Body of pancreas (tissue), 4 donors: Measurements from ENCODE around the gene RPS14. TPM values are rescaled to one million over a fixed set of nuclear protein-coding genes. Genes with fewer than 3 reads are reported as not detected.

Experiments
- ATAC-seq: fragments of 150-250 bp; one replicate; pipeline ENCODE4 v1.9.1; 2016
- DNase-seq, 4 donors: peaks; one replicate each; pipeline ENCODE4 v3.0.0-alpha.2; 2019
- H3K27ac ChIP-seq, 4 donors: fragments of 200-600 bp; sonication (generic); 1 replicate in 3 of 4; 2 replicates in 1 of 4; pipeline versions ENCODE4 v1.5.1 to v1.6.1; 2016 to 2019; ENCODE audit warnings: mild to moderate bottlenecking in 1 of 4, mixed read lengths in 1 of 4, moderate library complexity in 1 of 4
- H3K27me3 ChIP-seq, 2 donors: fragments of 200-600 bp; sonication (generic); one replicate each; pipeline ENCODE4 v1.6.0; 2016; ENCODE audit warnings: mild to moderate bottlenecking in 1 of 2
- H3K36me3 ChIP-seq, 2 donors: fragments of 200-600 bp; sonication (generic); replicated peaks in 1 of 2; 2 replicates each; pipeline ENCODE4 v1.5.1; 2016; ENCODE audit warnings: low read depth in 2 of 2; ENCODE audit not compliant: insufficient read depth in 1 of 2
- H3K4me1 ChIP-seq: fragments of 200-600 bp; sonication (generic); one replicate; pipeline ENCODE4 v1.6.0; 2016
- H3K4me3 ChIP-seq, 2 donors: fragments of 200-600 bp; sonication (generic); 1 replicate in 1 of 2; 2 replicates in 1 of 2; pipeline ENCODE4 v1.5.1; 2016 to 2019
- H3K9me3 ChIP-seq, 3 donors: fragments of 200-600 bp; sonication (generic); 1 replicate in 2 of 3; 2 replicates in 1 of 3; pipeline ENCODE4 v1.5.1; 2016
- CTCF ChIP-seq, 7 experiments: fragments of 450-650 bp in 4 of 7; fragments of 200-600 bp in 3 of 7; sonication (generic) in 3 of 7; IDR thresholded peaks; one replicate each; pipeline ENCODE4 v1.5.1; 2016 to 2019; ENCODE audit warnings: antibody characterized with exemption in 7 of 7
- POLR2A ChIP-seq, 3 donors: fragments of 450-650 bp; IDR thresholded peaks; one replicate each; pipeline ENCODE4 v1.6.1; 2016; ENCODE audit warnings: antibody characterized with exemption in 3 of 3, mild to moderate bottlenecking in 2 of 3
- WGBS, 2 donors: methylation state at CpG; one replicate each; pipeline ENCODE4 v1.1.5; 2017; 5-methylcytosine and 5-hydroxymethylcytosine counted together
- intact Hi-C: fragments of 100-400 bp; cut with DNase I; formaldehyde crosslinking; loops from one replicate; pipeline ENCODE4 v1.15.1; 2023
- total RNA-seq, 2 donors: library from RNA; depleted of rRNA; stranded (reverse); fragments of >200 nt; gene quantifications; one replicate each; pipeline ENCODE4 v1.1.0, GENCODE V29; 2016

RPS14 gene
- total RNA-seq, 2 donors from 2014 or later: 1,348 to 2,916 TPM

- DNase-seq (no peak), ATAC-seq (no peak)
- intact Hi-C loops: no loop called here
- no peak overlapping the region for H3K27ac ChIP-seq
- TF ChIP-seq CTCF (IDR thresholded peaks at IDR 0.05) (no peak), POLR2A (IDR thresholded peaks at IDR 0.05) (no peak)
- H3K4me3 ChIP-seq: no peak overlapping the region
- WGBS, 2 donors: 78 to 89% methylated on average over 6 to 9 of the region's 9 CpGs
- peaks cover 0 to 16% of the 10 kb centered on the region in 2 donors for H3K36me3 ChIP-seq
- no peaks in the 10 kb centered on the region for H3K27me3 ChIP-seq
- H3K9me3 ChIP-seq: no peaks in the 10 kb centered on the region
- peaks cover 5% of the 10 kb centered on the region for H3K4me1 ChIP-seq
Measured at GRCh38 chr5:150404941-150405816, 44.4 kb downstream of the RPS14 start.

- Histone ChIP-seq H3K36me3 (peaks cover 0 to 16% of the 10 kb centered on the region in 2 donors), H3K9me3 (no peaks in the 10 kb centered on the region), H3K4me3 (no peak overlapping the region), H3K27ac (no peak overlapping the region), H3K27me3 (no peaks in the 10 kb centered on the region), H3K4me1 (no peaks in the 10 kb centered on the region)
- TF ChIP-seq CTCF (IDR thresholded peaks at IDR 0.05): no peak
- TF ChIP-seq POLR2A (IDR thresholded peaks at IDR 0.05): no peak
- WGBS, 2 donors: 83 to 86% methylated on average over 10 of the region's 10 CpGs
- intact Hi-C loops: no loop called here
- no peak for ATAC-seq
- DNase-seq: no peak
Measured at GRCh38 chr5:150404535-150404934, 45.0 kb downstream of the RPS14 start.

- Histone ChIP-seq H3K36me3 (peaks cover 0 to 17% of the 10 kb centered on the region in 2 donors), H3K4me1 (no peaks in the 10 kb centered on the region), H3K9me3 (no peaks in the 10 kb centered on the region), H3K27ac (no peak overlapping the region), H3K27me3 (no peaks in the 10 kb centered on the region), H3K4me3 (no peak overlapping the region)
- DNase-seq (no peak), ATAC-seq (no peak)
- TF ChIP-seq CTCF (IDR thresholded peaks at IDR 0.05): no peak
- no peak for TF ChIP-seq POLR2A (IDR thresholded peaks at IDR 0.05)
- intact Hi-C loops: no loop called here
- 36 to 52% methylated on average over 5 of the region's 5 CpGs for WGBS, 2 donors
Measured at GRCh38 chr5:150404121-150404520, 45.4 kb downstream of the RPS14 start.

GRCh38 chr5:150402901-150403342, 46.6 kb downstream of the RPS14 start:
- no peak for DNase-seq
- ATAC-seq: no peak
- Histone ChIP-seq H3K9me3 (no peaks in the 10 kb centered on the region), H3K4me3 (no peak overlapping the region), H3K4me1 (no peaks in the 10 kb centered on the region), H3K36me3 (peaks cover 0 to 24% of the 10 kb centered on the region in 2 donors), H3K27ac (no peak overlapping the region), H3K27me3 (no peaks in the 10 kb centered on the region)
- intact Hi-C loops: no loop called here
- 95 to 96% methylated on average over 9 to 12 of the region's 12 CpGs for WGBS, 2 donors
- TF ChIP-seq POLR2A (IDR thresholded peaks at IDR 0.05): no peak
- TF ChIP-seq CTCF (IDR thresholded peaks at IDR 0.05): no peak
